Stomach (tissue), 9 donors: ENCODE data around the gene MAP3K13. TPM values are rescaled to one million over a fixed set of nuclear protein-coding genes. Genes with fewer than 3 reads are reported as not detected.

ENCODE experiments used
- DNase-seq, 2 donors: peaks; one replicate each; pipeline versions ENCODE4 v3.0.0 to v3.0.0-alpha.2; 2013 to 2019
- H3K27ac ChIP-seq, 5 donors: fragments of 200-600 bp in 4 of 5; sonication (generic) in 4 of 5; one replicate each; pipeline ENCODE4 v1.5.1; 2013 to 2019; ENCODE audit warnings: mild to moderate bottlenecking in 1 of 5, moderate library complexity in 1 of 5
- H3K27me3 ChIP-seq, 3 donors: fragments of 200-600 bp; sonication (generic); one replicate each; pipeline ENCODE4 v1.5.1; 2017 to 2019; ENCODE audit warnings: mixed run types in 1 of 3
- H3K36me3 ChIP-seq, 4 donors: fragments of 200-600 bp; sonication (generic); 1 replicate in 3 of 4; 2 replicates in 1 of 4; pipeline ENCODE4 v1.5.1; 2016 to 2019
- H3K4me1 ChIP-seq, 4 donors: fragments of 200-600 bp; sonication (generic); one replicate each; pipeline ENCODE4 v1.5.1; 2016 to 2019
- H3K4me3 ChIP-seq, 4 donors: fragments of 200-600 bp; sonication (generic) in 3 of 4; one replicate each; pipeline ENCODE4 v1.5.1; 2016 to 2019; ENCODE audit warnings: mild to moderate bottlenecking in 1 of 4
- H3K9me3 ChIP-seq, 4 donors: fragments of 200-600 bp; sonication (generic); one replicate each; pipeline ENCODE4 v1.5.1; 2016 to 2019
- EP300 ChIP-seq: sonication (generic); formaldehyde crosslinking; IDR thresholded peaks from one replicate; pipeline ENCODE4 v1.6.1; 2017; ENCODE audit warnings: antibody characterized with exemption
- POLR2A ChIP-seq, 4 donors: fragments of 450-650 bp; IDR thresholded peaks; one replicate each; pipeline ENCODE4 v1.6.1; 2016; ENCODE audit warnings: antibody characterized with exemption in 4 of 4, control low read depth in 2 of 4, mild to moderate bottlenecking in 1 of 4, moderate library complexity in 1 of 4
- POLR2AphosphoS5 ChIP-seq, 3 donors: sonication (generic); formaldehyde crosslinking; IDR thresholded peaks; one replicate each; pipeline ENCODE4 v1.6.1; 2016; ENCODE audit warnings: antibody characterized with exemption in 3 of 3
- WGBS, 5 donors: extraction: QIAGEN DNeasy Blood & Tissue Kit in 3 of 5; methylation state at CpG; one replicate each; pipeline versions ENCODE4 v1.1.5 to v1.1.7; 2013 to 2018; 5-methylcytosine and 5-hydroxymethylcytosine counted together
- intact Hi-C: fragments of 100-400 bp; cut with DNase I; formaldehyde crosslinking; loops from one replicate; pipeline ENCODE4 v1.15.1; 2023; ENCODE audit warnings: low total_unique reads
- polyA plus RNA-seq, 3 donors: library from polyadenylated mRNA; stranded (reverse); fragments of 200-250 nt; gene quantifications; one replicate each; pipeline ENCODE4 v1.2.3, GENCODE V29; 2013
- total RNA-seq, 5 donors: library from RNA; depleted of rRNA; stranded (reverse); fragments of >200 nt; gene quantifications; one replicate each; pipeline versions ENCODE4 v1.1.0 to v1.2.3, GENCODE V29; 2014 to 2016
- TF ChIP-seq, protein P1 (sequence below), 7 experiments: fragments of 450-650 bp in 4 of 7; fragments of 200-600 bp in 3 of 7; sonication (generic) in 3 of 7; IDR thresholded peaks; one replicate each; pipeline ENCODE4 v1.5.1; 2016 to 2019; ENCODE audit warnings: antibody characterized with exemption in 7 of 7, control low read depth in 2 of 7, mild to moderate bottlenecking in 1 of 7
- donor health status: healthy with polysubstance abuse.
- donor health status: Bipolar disorder and iron deficiency.
- donor health status: healthy.

The MAP3K13 gene
- total and polyA plus RNA-seq, 8 donors = 11.7 to 315 (median 31.0) TPM

- no peak for DNase-seq
- H3K36me3 ChIP-seq = peaks cover 4 to 57% (median 29%) of the 10 kb centered on the region in 4 donors
- no peak overlapping the region for H3K4me3 ChIP-seq
- H3K4me1 ChIP-seq = peaks cover 0 to 16% (median 12%) of the 10 kb centered on the region in 4 donors
- peaks cover 0 to 8% (median 0%) of the 10 kb centered on the region in 3 donors for H3K27me3 ChIP-seq
- intact Hi-C loops = no loop called here
- H3K9me3 ChIP-seq = no peaks in the 10 kb centered on the region
- no peak for TF ChIP-seq POLR2A (IDR thresholded peaks at IDR 0.05)
- TF ChIP-seq, protein P1, sequence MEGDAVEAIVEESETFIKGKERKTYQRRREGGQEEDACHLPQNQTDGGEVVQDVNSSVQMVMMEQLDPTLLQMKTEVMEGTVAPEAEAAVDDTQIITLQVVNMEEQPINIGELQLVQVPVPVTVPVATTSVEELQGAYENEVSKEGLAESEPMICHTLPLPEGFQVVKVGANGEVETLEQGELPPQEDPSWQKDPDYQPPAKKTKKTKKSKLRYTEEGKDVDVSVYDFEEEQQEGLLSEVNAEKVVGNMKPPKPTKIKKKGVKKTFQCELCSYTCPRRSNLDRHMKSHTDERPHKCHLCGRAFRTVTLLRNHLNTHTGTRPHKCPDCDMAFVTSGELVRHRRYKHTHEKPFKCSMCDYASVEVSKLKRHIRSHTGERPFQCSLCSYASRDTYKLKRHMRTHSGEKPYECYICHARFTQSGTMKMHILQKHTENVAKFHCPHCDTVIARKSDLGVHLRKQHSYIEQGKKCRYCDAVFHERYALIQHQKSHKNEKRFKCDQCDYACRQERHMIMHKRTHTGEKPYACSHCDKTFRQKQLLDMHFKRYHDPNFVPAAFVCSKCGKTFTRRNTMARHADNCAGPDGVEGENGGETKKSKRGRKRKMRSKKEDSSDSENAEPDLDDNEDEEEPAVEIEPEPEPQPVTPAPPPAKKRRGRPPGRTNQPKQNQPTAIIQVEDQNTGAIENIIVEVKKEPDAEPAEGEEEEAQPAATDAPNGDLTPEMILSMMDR (IDR thresholded peaks at IDR 0.05) = no peak
- no peak overlapping the region for H3K27ac ChIP-seq
- 43 to 62% (median 56%) methylated on average over 6 of the region's 6 CpGs for WGBS, 5 donors
Observed at GRCh38 chr3:185507883-185508282, 144.9 kb downstream of the MAP3K13 start.

- intact Hi-C loops = no loop called here
- H3K36me3 ChIP-seq = peaks cover 4 to 63% (median 35%) of the 10 kb centered on the region in 4 donors
- TF ChIP-seq POLR2A (IDR thresholded peaks at IDR 0.05) = no peak
- H3K27me3 ChIP-seq = peaks cover 0 to 4% (median 0%) of the 10 kb centered on the region in 3 donors
- no peak overlapping the region for H3K27ac ChIP-seq
- no peak for DNase-seq
- H3K9me3 ChIP-seq = no peaks in the 10 kb centered on the region
- H3K4me1 ChIP-seq = peaks cover 0 to 10% (median 7%) of the 10 kb centered on the region in 4 donors
- H3K4me3 ChIP-seq = no peak overlapping the region
- 70 to 86% (median 79%) methylated on average over 19 of the region's 19 CpGs for WGBS, 5 donors
Observed at GRCh38 chr3:185508335-185508991, 145.5 kb downstream of the MAP3K13 start.

DNA sequence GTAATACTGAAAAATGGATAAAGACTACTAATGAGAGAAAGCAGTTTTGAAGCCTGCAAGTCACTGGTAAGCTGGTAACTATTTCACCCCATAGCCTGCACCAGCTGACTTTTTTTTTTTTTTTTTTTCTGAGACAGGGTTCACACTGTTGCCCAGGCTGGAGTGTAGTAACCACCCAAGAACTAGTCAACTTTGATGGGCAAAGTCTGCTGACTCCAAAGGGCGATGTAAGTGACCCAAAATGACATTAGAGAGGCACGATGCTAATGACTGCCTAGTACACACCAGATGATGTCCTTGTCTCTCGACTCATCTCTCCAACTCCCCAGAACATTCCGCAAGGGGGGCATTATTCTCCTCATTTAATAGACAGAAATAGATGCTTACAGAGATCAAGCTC is 148.8 kb downstream of the MAP3K13 start:
- WGBS, 5 donors = 73 to 95% (median 91%) methylated on average over 4 of the region's 4 CpGs
- H3K27me3 ChIP-seq = no peaks in the 10 kb centered on the region
- H3K4me3 ChIP-seq = no peak overlapping the region
- intact Hi-C loops = no loop called here
- peaks cover 8 to 95% (median 68%) of the 10 kb centered on the region in 4 donors for H3K36me3 ChIP-seq
- no peak for TF ChIP-seq POLR2AphosphoS5 (IDR thresholded peaks at IDR 0.05)
- no peak for TF ChIP-seq POLR2A (IDR thresholded peaks at IDR 0.05)
- TF ChIP-seq, protein P1 (IDR thresholded peaks at IDR 0.05) = no peak
- H3K27ac ChIP-seq = no peak overlapping the region
- no peak for DNase-seq
- H3K4me1 ChIP-seq = no peaks in the 10 kb centered on the region
- no peaks in the 10 kb centered on the region for H3K9me3 ChIP-seq

DNA sequence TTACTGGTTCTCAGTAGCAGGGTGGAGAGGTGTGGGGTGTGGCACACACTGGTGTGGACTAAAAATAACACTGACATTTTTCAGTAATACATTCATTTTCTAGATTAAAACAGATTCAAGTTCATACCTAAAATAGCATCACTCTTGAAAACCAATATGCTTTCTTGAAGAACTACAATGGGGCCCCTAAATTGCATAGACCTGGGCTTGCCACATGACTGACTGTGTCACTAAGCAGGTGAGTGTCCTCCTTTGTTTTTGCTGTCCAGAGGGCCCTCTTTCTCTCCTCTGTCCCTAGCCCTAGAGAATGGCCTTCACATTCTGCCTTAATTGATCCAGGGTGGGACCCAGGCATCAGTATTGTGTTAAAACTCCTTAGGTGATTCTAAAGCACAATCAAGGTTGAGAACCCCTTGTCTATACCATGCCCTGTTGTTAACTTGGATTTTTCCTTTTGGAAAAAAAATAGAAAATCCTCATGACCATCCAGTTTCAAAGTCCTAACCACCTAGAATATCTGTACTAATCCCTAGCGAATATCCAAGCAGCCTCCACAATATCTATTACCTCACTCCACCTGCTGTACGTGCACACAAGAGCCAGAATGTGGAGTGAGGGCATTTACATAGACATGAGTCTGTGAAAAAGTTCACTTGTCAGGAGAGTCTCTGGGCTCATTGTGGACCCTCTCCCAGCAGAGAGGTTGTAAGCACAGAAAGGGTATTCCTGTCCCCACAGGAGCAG is 154.6 kb downstream of the MAP3K13 start:
- no peaks in the 10 kb centered on the region for H3K4me1 ChIP-seq
- no peaks in the 10 kb centered on the region for H3K9me3 ChIP-seq
- 76 to 92% (median 86%) methylated on average over 2 of the region's 2 CpGs for WGBS, 5 donors
- H3K27ac ChIP-seq = no peak overlapping the region
- H3K4me3 ChIP-seq = no peak overlapping the region
- peaks cover 4 to 86% (median 77%) of the 10 kb centered on the region in 4 donors for H3K36me3 ChIP-seq
- intact Hi-C loops = no loop called here
- DNase-seq = no peak
- no peaks in the 10 kb centered on the region for H3K27me3 ChIP-seq
- TF ChIP-seq POLR2A (IDR thresholded peaks at IDR 0.05) (no peak), EP300 (no peak), POLR2AphosphoS5 (IDR thresholded peaks at IDR 0.05) (no peak)
- TF ChIP-seq, protein P1 (IDR thresholded peaks at IDR 0.05) = no peak

DNA sequence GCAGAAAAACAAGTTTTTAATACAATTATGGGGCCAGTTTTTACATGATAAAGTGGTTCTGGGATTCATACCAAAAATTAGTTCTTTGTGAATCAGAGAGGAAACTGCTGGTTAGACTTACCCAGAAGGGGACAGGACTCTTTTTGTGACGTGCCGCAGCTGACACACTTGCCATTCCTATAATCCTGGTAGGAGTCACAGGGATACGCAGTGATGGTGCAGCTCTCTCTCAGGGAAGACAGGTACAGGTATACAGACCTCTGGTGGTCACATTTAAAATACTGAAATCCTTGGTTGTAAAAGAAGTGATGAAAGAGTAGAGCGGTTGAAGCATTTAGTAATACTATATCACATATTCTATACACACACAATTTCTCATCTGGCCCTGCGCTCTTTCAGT is 156.1 kb downstream of the MAP3K13 start:
- intact Hi-C loops = no loop called here
- 77 to 93% (median 86%) methylated on average over 5 of the region's 5 CpGs for WGBS, 5 donors
- H3K27me3 ChIP-seq = peaks cover 0 to 7% (median 0%) of the 10 kb centered on the region in 3 donors
- H3K27ac ChIP-seq = no peak overlapping the region
- no peaks in the 10 kb centered on the region for H3K9me3 ChIP-seq
- no peak for DNase-seq
- TF ChIP-seq POLR2A (IDR thresholded peaks at IDR 0.05) = no peak
- TF ChIP-seq POLR2AphosphoS5 (IDR thresholded peaks at IDR 0.05) = no peak
- TF ChIP-seq EP300 = no peak
- TF ChIP-seq, protein P1 (IDR thresholded peaks at IDR 0.05) = no peak
- H3K36me3 ChIP-seq = peaks cover 4 to 84% (median 68%) of the 10 kb centered on the region in 4 donors
- no peak overlapping the region for H3K4me3 ChIP-seq
- H3K4me1 ChIP-seq = no peaks in the 10 kb centered on the region
